Heart left ventricle (tissue), 16 donors: ENCODE results near the gene NANOS3. TPM values are rescaled to one million over a fixed set of nuclear protein-coding genes. Genes with fewer than 3 reads are reported as not detected.

Source experiments
- ATAC-seq, 4 donors: fragments of 200-7000 bp; cut with Tn5 transposase; one replicate each; pipeline ENCODE4 v1.9.1; 2020 to 2022; ENCODE audit warnings: moderate library complexity in 4 of 4, mild to moderate bottlenecking in 3 of 4, moderate number of reproducible peaks in 1 of 4
- DNase-seq, 5 donors: peaks; one replicate each; pipeline ENCODE4 v3.0.0-alpha.2; 2020
- H3K27ac ChIP-seq, 12 donors: fragments of 200-600 bp; sonication (generic) in 4 of 12; one replicate each; pipeline versions ENCODE4 v1.5.0 to v1.8.0; 2016 to 2022; ENCODE audit warnings: mild to moderate bottlenecking in 2 of 12
- H3K27me3 ChIP-seq, 9 donors: fragments of 200-600 bp; sonication (generic) in 2 of 9; one replicate each; pipeline versions ENCODE4 v1.5.1 to v1.8.0; 2016 to 2022; ENCODE audit warnings: mild to moderate bottlenecking in 3 of 9
- H3K36me3 ChIP-seq, 9 donors: fragments of 200-600 bp; sonication (generic) in 2 of 9; one replicate each; pipeline versions ENCODE4 v1.5.0 to v1.8.0; 2018 to 2022; ENCODE audit warnings: mild to moderate bottlenecking in 2 of 9
- H3K4me1 ChIP-seq, 12 donors: fragments of 200-600 bp; sonication (generic) in 4 of 12; one replicate each; pipeline versions ENCODE4 v1.5.0 to v1.8.0; 2016 to 2022; ENCODE audit warnings: mild to moderate bottlenecking in 3 of 12
- H3K4me3 ChIP-seq, 12 donors: fragments of 200-600 bp; sonication (generic) in 4 of 12; one replicate each; pipeline versions ENCODE4 v1.5.0 to v1.8.0; 2017 to 2022; ENCODE audit warnings: mild to moderate bottlenecking in 9 of 12, moderate library complexity in 4 of 12
- H3K9me3 ChIP-seq, 12 donors: fragments of 200-600 bp; sonication (generic) in 4 of 12; one replicate each; pipeline versions ENCODE4 v1.5.0 to v1.8.0; 2016 to 2022; ENCODE audit warnings: mild to moderate bottlenecking in 1 of 12
- CTCF ChIP-seq, 12 donors: fragments of 200-600 bp; sonication (generic) in 4 of 12; IDR thresholded peaks; one replicate each; pipeline versions ENCODE4 v1.5.0 to v1.8.0; 2018 to 2022; ENCODE audit warnings: antibody characterized with exemption in 12 of 12, mild to moderate bottlenecking in 5 of 12
- POLR2A ChIP-seq, 2 donors: fragments of 450-650 bp; IDR thresholded peaks; one replicate each; pipeline ENCODE4 v1.6.1; 2017; ENCODE audit warnings: antibody characterized with exemption in 2 of 2, mild to moderate bottlenecking in 2 of 2, moderate library complexity in 2 of 2
- WGBS, 4 donors: extraction: QIAGEN DNeasy Blood & Tissue Kit in 2 of 4; methylation state at CpG; one replicate each; pipeline versions ENCODE4 v1.1.5 to v1.1.7; 2013 to 2018; 5-methylcytosine and 5-hydroxymethylcytosine counted together
- intact Hi-C, 10 donors: fragments of 100-400 bp; cut with DNase I; formaldehyde crosslinking; loops; one replicate each; pipeline versions ENCODE4 v1.11.1 to v1.14.2; 2022
- polyA plus RNA-seq, 2 donors: library from polyadenylated mRNA; stranded (reverse); fragments of 200-250 nt; gene quantifications; one replicate each; pipeline ENCODE4 v1.2.3, GENCODE V29; 2013
- total RNA-seq, 9 donors: library from RNA; depleted of rRNA in 2 of 9; stranded (reverse); fragments of >200 nt in 2 of 9; fragmentation: NEBNext Ultra II Directional in 3 of 9; extraction: Animal tissue kit (Norgen Biotek cat#: 25700) in 3 of 9; gene quantifications; one replicate each; pipeline versions ENCODE4 v1.1.0 to v1.2.4, GENCODE V29; 2016 to 2023
- donor health status: ischemic (EF 13 %, LVEDD 7.1; RV severe dilation, severe dysfunction).
- donor health status: healthy with polysubstance abuse.
- donor health status: DM: no; HTN: yes; CAD: no.
- donor health status: DM: no; HTN: no; CAD: no.
- donor health status: ischemic (EF 25% LVEDD 6.9; RV normal size, moderate dysfunction).
- donor health status: ischemic (EF 25% LVEDD 5.7; RV mildly dilated, moderate dysfunction).
- donor health status: healthy.
- donor health status: DM: yes; HTN: yes; CAD: no.
- donor health status: ischemic (EF 35%, LVEDD 5.7; RV mildly dilated, moderate dysfunction).
- donor health status: nonischemic (EF 11% LVEDD 7.7; RV severe dilation, severe dysfunction).
- donor health status: DM: yes; HTN: yes; CAD: no.
- donor health status: PGD.
- donor health status: ischemic (EF 29% LVEDD 5.4; RV normal size, mild dysfunction).
- donor health status: nonischemic (EF 23%, LVEDD 6.1; RV moderate dilation, normal function).

NANOS3 gene
- total and polyA plus RNA-seq, 11 donors = 0.36 to 1.7 (median 1.1) TPM; not detected in 5

GRCh38 chr19:13861714-13862531 lies 15.0 kb upstream of the NANOS3 start:
- Histone ChIP-seq H3K4me3 (peak overlapping the region in 11 of 12 donors; percentile 23 to 64 (median 50)), H3K9me3 (no peaks in the 10 kb centered on the region), H3K27ac (peak overlapping the region; percentile 81 to 97 (median 94)), H3K36me3 (no peaks in the 10 kb centered on the region), H3K4me1 (peaks cover 0 to 36% (median 20%) of the 10 kb centered on the region in 12 donors), H3K27me3 (peaks cover 0 to 15% (median 0%) of the 10 kb centered on the region in 9 donors)
- 1 to 3% (median 2%) methylated on average over 21 to 27 of the region's 27 CpGs for WGBS, 4 donors
- intact Hi-C loops = loop anchor here (1.0 to 10.0 kb wide), 14 partner anchors 11 to 587 kb away; partner anchors contain the start of gene ZSWIM4 (in 1 of the 10)
- peak; percentile 94 to 96 (median 95) for DNase-seq
- peak; percentile 95 to 100 (median 98) for TF ChIP-seq CTCF (IDR thresholded peaks at IDR 0.05)
- peak in 1 of 2 donors; percentile 49 for TF ChIP-seq POLR2A (IDR thresholded peaks at IDR 0.05)
- ATAC-seq = peak; percentile 93 to 95 (median 94)

GRCh38 chr19:13864046-13864666 lies 12.8 kb upstream of the NANOS3 start:
- Histone ChIP-seq H3K36me3 (no peaks in the 10 kb centered on the region), H3K27ac (peak overlapping the region in 5 of 12 donors; percentile 20 to 63 (median 62)), H3K4me3 (peak overlapping the region in 2 of 12 donors; percentile 77 to 79), H3K27me3 (peaks cover 0 to 18% (median 0%) of the 10 kb centered on the region in 9 donors), H3K4me1 (peaks cover 0 to 36% (median 20%) of the 10 kb centered on the region in 12 donors), H3K9me3 (no peaks in the 10 kb centered on the region)
- intact Hi-C loops = loop anchor here in 7 of 10 donors (5.0 to 10.0 kb wide), 7 partner anchors 57 to 589 kb away; partner anchors contain the start of gene ZSWIM4 (in 1 of the 7)
- no peak for TF ChIP-seq CTCF (IDR thresholded peaks at IDR 0.05)
- TF ChIP-seq POLR2A (IDR thresholded peaks at IDR 0.05) = no peak
- 40 to 48% (median 44%) methylated on average over 12 to 13 of the region's 13 CpGs for WGBS, 4 donors
- DNase-seq = no peak
- no peak for ATAC-seq

GRCh38 chr19:13864667-13865570 lies 12.0 kb upstream of the NANOS3 start:
- H3K27me3 ChIP-seq = peaks cover 0 to 18% (median 0%) of the 10 kb centered on the region in 9 donors
- ATAC-seq (no peak), DNase-seq (no peak)
- H3K36me3 ChIP-seq = no peaks in the 10 kb centered on the region
- TF ChIP-seq POLR2A (IDR thresholded peaks at IDR 0.05) (no peak), CTCF (IDR thresholded peaks at IDR 0.05) (no peak)
- peaks cover 0 to 36% (median 20%) of the 10 kb centered on the region in 12 donors for H3K4me1 ChIP-seq
- intact Hi-C loops = loop anchor here in 7 of 10 donors (5.0 to 10.0 kb wide), 7 partner anchors 58 to 590 kb away; partner anchors contain the start of gene ZSWIM4 (in 1 of the 7)
- H3K27ac ChIP-seq = peak overlapping the region in 8 of 12 donors; percentile 18 to 79 (median 57)
- peak overlapping the region; percentile 56 to 80 (median 70) for H3K4me3 ChIP-seq
- no peaks in the 10 kb centered on the region for H3K9me3 ChIP-seq
- 6 to 51% (median 11%) methylated on average over 11 to 110 of the region's 113 CpGs for WGBS, 4 donors
